Endodermal cell (in vitro differentiated cells): Measurements from ENCODE around the gene KRTAP4-11. TPM values are rescaled to one million over a fixed set of nuclear protein-coding genes. Genes with fewer than 3 reads are reported as not detected.
"Not testable (repeated sequence)": the region's sequence is repeated elsewhere in the genome, so short reads cannot be mapped to it uniquely, and the experiment has no call there.

Experiments used
- DNase-seq: peaks from one replicate; pipeline ENCODE4 v3.0.0-alpha.2; 2017
- H3K27ac ChIP-seq: 2 replicates; pipeline ENCODE4 v1.5.1; 2013; ENCODE audit warnings: mild to moderate bottlenecking, low read depth, low read length, moderate library complexity
- H3K27me3 ChIP-seq: 2 replicates; pipeline ENCODE4 v1.6.1; 2013; ENCODE audit warnings: mild to moderate bottlenecking, low read length, moderate library complexity; ENCODE audit not compliant: insufficient read depth, control insufficient read depth, poor library complexity, severe bottlenecking
- H3K36me3 ChIP-seq: 2 replicates; pipeline ENCODE4 v1.7.0; 2013; ENCODE audit warnings: mild to moderate bottlenecking, low read length, moderate library complexity; ENCODE audit not compliant: control insufficient read depth, insufficient read depth
- H3K4me1 ChIP-seq: one replicate; pipeline ENCODE4 v1.7.0; 2013; ENCODE audit warnings: low read length; ENCODE audit not compliant: control insufficient read depth, insufficient read depth
- H3K4me3 ChIP-seq: 2 replicates; pipeline ENCODE4 v1.5.1; 2013; ENCODE audit warnings: mild to moderate bottlenecking, low read length, moderate library complexity
- H3K9ac ChIP-seq: 2 replicates; pipeline ENCODE4 v1.6.1; 2013; ENCODE audit warnings: mild to moderate bottlenecking, low read length, moderate library complexity; ENCODE audit not compliant: poor library complexity, severe bottlenecking; ENCODE audit errors: extremely low read depth
- H3K9me3 ChIP-seq: 2 replicates; pipeline ENCODE4 v1.6.1; 2013; ENCODE audit warnings: mild to moderate bottlenecking, low read length, moderate library complexity; ENCODE audit not compliant: control insufficient read depth
- H3K27ac Mint-ChIP-seq: 2 replicates; pipeline ENCODE4 v1.8.0; 2020; ENCODE audit warnings: mixed read lengths
- H3K27me3 Mint-ChIP-seq: 2 replicates; pipeline ENCODE4 v1.8.0; 2021; ENCODE audit warnings: mild to moderate bottlenecking, mixed read lengths; ENCODE audit not compliant: insufficient read depth
- H3K36me3 Mint-ChIP-seq: 2 replicates; pipeline ENCODE4 v1.8.0; 2020; ENCODE audit warnings: low read depth, mixed read lengths
- H3K4me1 Mint-ChIP-seq: 2 replicates; pipeline ENCODE4 v1.8.0; 2020; ENCODE audit warnings: mixed read lengths
- H3K4me3 Mint-ChIP-seq: 2 replicates; pipeline ENCODE4 v1.8.0; 2020; ENCODE audit warnings: mild to moderate bottlenecking, moderate library complexity, mixed read lengths
- H3K9me3 Mint-ChIP-seq: 2 replicates; pipeline ENCODE4 v1.8.0; 2020; ENCODE audit warnings: mild to moderate bottlenecking, mixed read lengths
- WGBS, 2 experiments: methylation state at CpG; one replicate each; pipeline versions ENCODE4 v1.1.5 to v1.1.7; 2013; ENCODE audit warnings: missing lambda C conversion rate in 2 of 2, mixed read lengths in 1 of 2; ENCODE audit not compliant: insufficient coverage in 1 of 2, insufficient read length in 1 of 2; 5-methylcytosine and 5-hydroxymethylcytosine counted together
- total RNA-seq, 2 donors: library from RNA; stranded (reverse); fragmentation: NEBNext Ultra II Directional in 1 of 2; extraction: Animal tissue kit (Norgen Biotek cat#: 25700) in 1 of 2; gene quantifications; 2 replicates in 1 of 2; 3 replicates in 1 of 2; pipeline ENCODE4 v1.2.1, GENCODE V29; 2021
- TF ChIP-seq, protein P1 (sequence below): fragments of 200-600 bp; sonication (generic); conservative IDR thresholded peaks from 2 replicates; pipeline ENCODE4 v1.5.0; 2021; ENCODE audit warnings: antibody characterized with exemption, mild to moderate bottlenecking

Gene KRTAP4-11
- total RNA-seq, 2 donors from 2014 or later: not detected

DNA sequence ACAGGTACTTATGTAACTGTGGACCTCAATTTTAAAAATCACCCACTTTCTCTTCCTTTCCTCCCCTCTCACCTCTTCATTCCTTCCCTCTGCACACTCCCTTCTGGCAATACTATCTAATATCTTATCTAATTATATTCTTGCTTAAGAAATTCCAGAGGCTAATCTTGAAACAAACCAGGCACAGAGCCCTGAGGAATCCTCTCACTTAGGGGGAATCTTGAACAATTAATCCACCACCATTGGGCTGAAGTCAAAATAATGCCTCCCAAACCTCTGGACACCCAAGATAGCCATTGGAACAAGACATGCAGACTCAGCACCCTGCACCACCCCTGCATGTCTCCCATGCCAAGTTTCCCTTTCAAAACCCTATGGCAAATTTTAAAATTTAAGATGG lies 23.2 kb upstream of the KRTAP4-11 start:
- peaks cover 5% of the 10 kb centered on the region for H3K9me3 ChIP-seq
- no peaks in the 10 kb centered on the region for H3K27me3 ChIP-seq
- H3K27ac Mint-ChIP-seq: no peak overlapping the region
- H3K9me3 Mint-ChIP-seq: peaks cover 41% of the 10 kb centered on the region
- H3K9ac ChIP-seq: no peak overlapping the region
- H3K27ac ChIP-seq: no peak overlapping the region
- no peak overlapping the region for H3K4me3 Mint-ChIP-seq
- TF ChIP-seq, protein P1, sequence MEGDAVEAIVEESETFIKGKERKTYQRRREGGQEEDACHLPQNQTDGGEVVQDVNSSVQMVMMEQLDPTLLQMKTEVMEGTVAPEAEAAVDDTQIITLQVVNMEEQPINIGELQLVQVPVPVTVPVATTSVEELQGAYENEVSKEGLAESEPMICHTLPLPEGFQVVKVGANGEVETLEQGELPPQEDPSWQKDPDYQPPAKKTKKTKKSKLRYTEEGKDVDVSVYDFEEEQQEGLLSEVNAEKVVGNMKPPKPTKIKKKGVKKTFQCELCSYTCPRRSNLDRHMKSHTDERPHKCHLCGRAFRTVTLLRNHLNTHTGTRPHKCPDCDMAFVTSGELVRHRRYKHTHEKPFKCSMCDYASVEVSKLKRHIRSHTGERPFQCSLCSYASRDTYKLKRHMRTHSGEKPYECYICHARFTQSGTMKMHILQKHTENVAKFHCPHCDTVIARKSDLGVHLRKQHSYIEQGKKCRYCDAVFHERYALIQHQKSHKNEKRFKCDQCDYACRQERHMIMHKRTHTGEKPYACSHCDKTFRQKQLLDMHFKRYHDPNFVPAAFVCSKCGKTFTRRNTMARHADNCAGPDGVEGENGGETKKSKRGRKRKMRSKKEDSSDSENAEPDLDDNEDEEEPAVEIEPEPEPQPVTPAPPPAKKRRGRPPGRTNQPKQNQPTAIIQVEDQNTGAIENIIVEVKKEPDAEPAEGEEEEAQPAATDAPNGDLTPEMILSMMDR: no peak
- no peak overlapping the region for H3K4me3 ChIP-seq
- H3K4me1 ChIP-seq: no peaks in the 10 kb centered on the region
- H3K4me1 Mint-ChIP-seq: no peaks in the 10 kb centered on the region
- H3K27me3 Mint-ChIP-seq: peaks cover 3% of the 10 kb centered on the region
- DNase-seq: no peak
- H3K36me3 Mint-ChIP-seq: peaks cover 2% of the 10 kb centered on the region
- no peaks in the 10 kb centered on the region for H3K36me3 ChIP-seq

DNA sequence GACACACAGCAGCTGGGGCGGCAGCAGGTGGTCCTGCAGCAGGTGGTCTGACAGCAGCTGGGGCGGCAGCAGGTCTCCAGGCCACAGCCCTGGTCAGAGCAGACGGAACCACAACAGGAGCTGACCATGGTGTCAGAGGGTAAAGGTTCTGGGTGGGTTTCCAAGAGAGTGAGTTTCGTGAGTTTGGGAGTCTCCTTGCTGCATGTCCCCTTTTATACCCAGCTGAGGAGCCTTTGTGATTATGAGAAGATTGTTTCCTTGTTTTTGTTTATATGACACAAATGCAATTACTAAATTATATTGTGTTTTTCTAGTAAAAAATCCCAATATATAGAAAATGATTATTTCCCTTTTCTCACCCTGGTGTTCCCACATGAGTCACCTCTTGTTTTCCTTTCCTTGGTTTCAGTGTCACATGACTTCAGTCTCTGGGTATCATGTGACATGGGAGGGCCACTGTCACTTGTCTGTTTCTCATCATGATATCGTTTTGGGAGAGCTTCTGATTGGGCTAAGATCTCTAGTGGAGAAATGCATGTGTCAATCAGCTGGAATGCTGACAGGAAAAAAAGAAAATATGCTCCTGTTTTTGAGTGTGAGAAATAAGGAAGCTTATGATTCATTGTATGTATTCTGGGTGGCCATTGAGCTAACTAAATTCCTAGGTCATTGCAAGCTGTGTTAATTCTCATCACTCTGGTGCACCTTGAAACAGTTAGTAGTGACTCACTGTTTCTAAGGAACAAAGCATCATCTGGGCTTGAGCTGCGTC lies 22.4 kb upstream of the KRTAP4-11 start, which contains the start of gene KRTAP4-6:
Gene KRTAP4-6, minus strand, starts transcription at position 185 of the 772 bp plus-strand sequence. Its CDS starts 57 bp downstream, at position 128.
- Histone ChIP-seq H3K9me3 (peaks cover 5% of the 10 kb centered on the region), H3K9ac (no peak within 1 kb of the TSS), H3K27ac (no peak within 1 kb of the TSS), H3K36me3 (no peaks in the 10 kb centered on the region), H3K27me3 (no peaks in the 10 kb centered on the region), H3K4me3 (no peak within 1 kb of the TSS), H3K4me1 (no peaks in the 10 kb centered on the region)
- TF ChIP-seq, protein P1: no peak
- whole genome bisulfite sequencing, 2 experiments: 55 to 86% methylated on average over 2 to 6 of the region's 6 CpGs
- Mint-ChIP-seq H3K36me3 (peaks cover 2% of the 10 kb centered on the region), H3K9me3 (peaks cover 41% of the 10 kb centered on the region), H3K27ac (no peak within 1 kb of the TSS), H3K4me3 (no peak within 1 kb of the TSS), H3K4me1 (no peaks in the 10 kb centered on the region), H3K27me3 (peaks cover 3% of the 10 kb centered on the region)
- no peak for DNase-seq

DNA sequence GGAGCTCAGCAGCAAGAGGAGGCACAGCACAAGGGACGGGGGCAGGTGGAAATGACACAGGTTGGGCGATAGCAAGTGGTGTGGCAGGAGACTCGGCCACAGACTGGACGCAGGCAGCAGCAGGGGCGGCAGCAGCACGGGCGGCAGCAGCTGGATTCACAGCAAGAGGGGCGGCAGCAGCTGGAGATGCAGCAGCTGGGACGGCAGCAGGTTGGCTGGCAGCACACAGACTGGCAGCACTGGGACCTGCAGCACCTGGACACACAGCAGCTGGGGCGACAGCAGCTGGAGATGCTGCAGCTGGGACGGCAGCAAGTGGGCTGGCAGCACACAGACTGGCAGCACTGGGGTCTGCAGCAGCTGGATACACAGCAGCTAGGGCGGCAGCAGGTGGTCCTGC lies 21.7 kb upstream of the KRTAP4-11 start:
- H3K27me3 Mint-ChIP-seq, H3K27ac Mint-ChIP-seq, DNase-seq, H3K36me3 ChIP-seq, H3K9me3 ChIP-seq, H3K9ac ChIP-seq, H3K27ac ChIP-seq, H3K4me3 Mint-ChIP-seq, H3K4me3 ChIP-seq, H3K4me1 ChIP-seq, H3K27me3 ChIP-seq, H3K4me1 Mint-ChIP-seq, H3K36me3 Mint-ChIP-seq: not testable (repeated sequence)
- 90 to 92% methylated on average over 11 to 12 of the region's 12 CpGs for WGBS, 2 experiments
- peaks cover 38% of the 10 kb centered on the region for H3K9me3 Mint-ChIP-seq
